HEK293 (cell line): ENCODE results near the gene ZNF608.

Experiments used
- EGR2 ChIP-seq: fragments of 450-650 bp; formaldehyde crosslinking; IDR thresholded peaks from 2 replicates; pipeline ENCODE4 v1.5.1; 2016; ENCODE audit warnings: low read depth, missing biosample characterization, missing genetic modification characterization
- OVOL3 ChIP-seq: fragments of 450-650 bp; formaldehyde crosslinking; IDR thresholded peaks from 2 replicates; pipeline ENCODE4 v1.5.1; 2016; ENCODE audit warnings: missing biosample characterization, missing genetic modification characterization
- SCRT1 ChIP-seq: fragments of 450-650 bp; formaldehyde crosslinking; IDR thresholded peaks from 2 replicates; pipeline ENCODE4 v1.5.1; 2016; ENCODE audit warnings: missing biosample characterization, missing genetic modification characterization, borderline replicate concordance
- SETDB1 ChIP-seq: IDR thresholded peaks from one replicate; pipeline ENCODE4 v1.6.1; 2017; ENCODE audit warnings: mild to moderate bottlenecking, low read length, moderate library complexity, mixed read lengths; ENCODE audit not compliant: insufficient read length
- SP7 ChIP-seq: fragments of 450-650 bp; formaldehyde crosslinking; IDR thresholded peaks from 2 replicates; pipeline ENCODE4 v1.5.1; 2016; ENCODE audit warnings: missing biosample characterization, missing genetic modification characterization
- YY2 ChIP-seq: fragments of 450-650 bp; formaldehyde crosslinking; IDR thresholded peaks from 2 replicates; pipeline ENCODE4 v1.5.1; 2016; ENCODE audit warnings: missing biosample characterization, missing genetic modification characterization
- ZBTB1 ChIP-seq: fragments of 450-650 bp; formaldehyde crosslinking; IDR thresholded peaks from 2 replicates; pipeline ENCODE4 v1.5.1; 2016; ENCODE audit warnings: missing biosample characterization, missing genetic modification characterization
- ZBTB20 ChIP-seq: fragments of 450-650 bp; formaldehyde crosslinking; IDR thresholded peaks from 2 replicates; pipeline ENCODE4 v1.5.1; 2016; ENCODE audit warnings: missing biosample characterization, missing genetic modification characterization
- ZFP3 ChIP-seq: fragments of 450-650 bp; formaldehyde crosslinking; IDR thresholded peaks from 2 replicates; pipeline ENCODE4 v1.5.1; 2016; ENCODE audit warnings: low read depth, missing biosample characterization, missing genetic modification characterization
- ZNF133 ChIP-seq: fragments of 450-650 bp; formaldehyde crosslinking; IDR thresholded peaks from 2 replicates; pipeline ENCODE4 v1.5.1; 2016; ENCODE audit warnings: missing biosample characterization, missing genetic modification characterization
- ZNF155 ChIP-seq: fragments of 450-650 bp; formaldehyde crosslinking; IDR thresholded peaks from 2 replicates; pipeline ENCODE4 v1.5.1; 2016; ENCODE audit warnings: missing biosample characterization, missing genetic modification characterization
- ZNF184 ChIP-seq: fragments of 450-650 bp; IDR thresholded peaks from 2 replicates; pipeline ENCODE4 v1.5.1; 2018; ENCODE audit warnings: missing biosample characterization, mild to moderate bottlenecking, missing genetic modification characterization
- ZNF24 ChIP-seq: fragments of 450-650 bp; formaldehyde crosslinking; IDR thresholded peaks from 2 replicates; pipeline ENCODE4 v1.5.1; 2016; ENCODE audit warnings: missing biosample characterization, missing genetic modification characterization
- ZNF335 ChIP-seq: fragments of 450-650 bp; formaldehyde crosslinking; conservative IDR thresholded peaks from 2 replicates; pipeline ENCODE4 v1.5.1; 2016; ENCODE audit warnings: missing biosample characterization, missing genetic modification characterization
- ZNF521 ChIP-seq: fragments of 450-650 bp; formaldehyde crosslinking; IDR thresholded peaks from 2 replicates; pipeline ENCODE4 v1.5.1; 2017; ENCODE audit warnings: missing biosample characterization, mild to moderate bottlenecking, missing genetic modification characterization
- ZNF544 ChIP-seq: fragments of 450-650 bp; formaldehyde crosslinking; IDR thresholded peaks from 2 replicates; pipeline ENCODE4 v1.5.0; 2017; ENCODE audit warnings: missing biosample characterization, missing genetic modification characterization
- ZNF555 ChIP-seq: fragments of 450-650 bp; formaldehyde crosslinking; conservative IDR thresholded peaks from 2 replicates; pipeline ENCODE4 v1.5.1; 2017; ENCODE audit warnings: missing biosample characterization, mild to moderate bottlenecking, missing genetic modification characterization, inconsistent platforms
- ZNF558 ChIP-seq: fragments of 450-650 bp; formaldehyde crosslinking; IDR thresholded peaks from 2 replicates; pipeline ENCODE4 v1.5.1; 2016; ENCODE audit warnings: missing biosample characterization, missing genetic modification characterization
- ZNF561 ChIP-seq: fragments of 450-650 bp; IDR thresholded peaks from 2 replicates; pipeline ENCODE4 v1.5.1; 2018; ENCODE audit warnings: missing biosample characterization, missing genetic modification characterization, borderline replicate concordance
- ZNF585B ChIP-seq: fragments of 450-650 bp; formaldehyde crosslinking; IDR thresholded peaks from 2 replicates; pipeline ENCODE4 v1.5.1; 2016; ENCODE audit warnings: missing biosample characterization, missing genetic modification characterization
- ZNF660 ChIP-seq: fragments of 450-650 bp; IDR thresholded peaks from 2 replicates; pipeline ENCODE4 v1.5.1; 2018; ENCODE audit warnings: missing biosample characterization, mild to moderate bottlenecking, missing genetic modification characterization
- ZNF843 ChIP-seq: fragments of 450-650 bp; formaldehyde crosslinking; IDR thresholded peaks from 2 replicates; pipeline ENCODE4 v1.5.1; 2016; ENCODE audit warnings: missing biosample characterization, missing genetic modification characterization
- ZSCAN23 ChIP-seq: fragments of 450-650 bp; formaldehyde crosslinking; IDR thresholded peaks from 2 replicates; pipeline ENCODE4 v1.5.1; 2016; ENCODE audit warnings: missing biosample characterization, missing genetic modification characterization
- TF ChIP-seq, protein P1 (sequence below): fragments of 450-650 bp; formaldehyde crosslinking; IDR thresholded peaks from 2 replicates; pipeline ENCODE4 v1.5.1; 2016; ENCODE audit warnings: missing biosample characterization, missing genetic modification characterization
- TF ChIP-seq, protein P2 (sequence below): fragments of 450-650 bp; formaldehyde crosslinking; IDR thresholded peaks from 2 replicates; pipeline ENCODE4 v1.5.1; 2016; ENCODE audit warnings: missing biosample characterization, missing genetic modification characterization
- TF ChIP-seq, protein P3 (sequence below): fragments of 450-650 bp; formaldehyde crosslinking; IDR thresholded peaks from 2 replicates; pipeline ENCODE4 v1.5.1; 2016; ENCODE audit warnings: missing biosample characterization, missing genetic modification characterization
- TF ChIP-seq, protein P4 (sequence below): fragments of 450-650 bp; formaldehyde crosslinking; IDR thresholded peaks from 2 replicates; pipeline ENCODE4 v1.5.1; 2017; ENCODE audit warnings: missing biosample characterization, missing genetic modification characterization
- TF ChIP-seq, protein P5 (sequence below): fragments of 450-650 bp; formaldehyde crosslinking; IDR thresholded peaks from 2 replicates; pipeline ENCODE4 v1.5.1; 2016; ENCODE audit warnings: missing biosample characterization, missing genetic modification characterization
- TF ChIP-seq, protein P6 (sequence below): fragments of 450-650 bp; formaldehyde crosslinking; IDR thresholded peaks from 2 replicates; pipeline ENCODE4 v1.5.1; 2017; ENCODE audit warnings: missing biosample characterization, missing genetic modification characterization

Gene ZNF608

DNA sequence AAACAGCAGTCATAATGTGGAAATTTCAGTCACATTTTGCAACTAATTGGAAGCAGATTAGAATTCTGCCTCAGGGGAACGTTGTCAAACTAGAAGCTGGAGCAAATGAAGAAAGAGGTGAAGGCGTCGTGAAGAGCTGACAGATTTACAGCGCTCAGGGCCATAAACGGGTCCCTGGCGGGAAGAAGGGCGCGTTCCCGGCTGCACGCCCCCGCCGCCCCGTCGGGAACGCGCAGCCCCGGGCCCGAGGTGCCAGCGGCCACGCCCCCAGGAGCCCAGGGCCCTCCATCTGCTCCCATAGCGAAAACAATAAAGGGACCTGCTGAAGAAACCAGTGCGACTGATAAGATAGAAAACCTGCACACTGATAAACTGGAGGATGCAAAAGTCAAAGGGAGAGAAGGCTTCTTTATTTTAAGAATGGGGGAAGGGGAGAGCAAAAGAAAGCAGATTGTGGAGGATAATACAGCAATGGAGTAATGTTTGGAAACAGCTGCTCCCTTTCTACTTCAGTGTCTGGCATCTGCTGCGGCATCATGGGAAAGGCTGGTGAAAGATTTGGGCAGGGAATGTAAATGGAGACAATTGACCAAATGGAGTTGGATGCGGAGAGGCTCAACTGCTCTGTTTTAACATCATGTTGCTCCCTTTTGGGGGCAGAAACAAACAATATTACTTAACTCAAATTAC is 11.1 kb downstream of the ZNF608 start (continued):
- TF ChIP-seq SP7 (peak; percentile 99), ZNF24 (peak; percentile 99), SETDB1 (no peak), ZFP3 (tag by site-specific recombination) (peak; percentile 48; the same call in 1 of the 2 replicates), ZBTB20 (tag by site-specific recombination) (peak; percentile 94), ZBTB1 (tag by site-specific recombination) (peak; percentile 99), ZNF155 (tag by site-specific recombination) (no peak), OVOL3 (peak; percentile 99), ZNF660 (peak; percentile 91), ZNF544 (tag by site-specific recombination) (no peak), EGR2 (peak; percentile 91), ZNF558 (tag by site-specific recombination) (peak; percentile 81), ZNF133 (no peak), ZNF585B (no peak), ZNF335 (tag by site-specific recombination) (peak; percentile 50), ZNF843 (peak; percentile 100), YY2 (tag by site-specific recombination) (peak; percentile 33; the same call in 1 of the 2 replicates), ZNF184 (tag by site-specific recombination) (peak; percentile 86; the same call in 1 of the 2 replicates), ZNF561 (tag by site-specific recombination) (peak; percentile 99), ZNF555 (tag by site-specific recombination) (no peak), ZNF521 (tag by site-specific recombination) (no peak), ZSCAN23 (peak; percentile 92), SCRT1 (tag by site-specific recombination) (peak; percentile 61; the same call in 1 of the 2 replicates)
- TF ChIP-seq, protein P1, sequence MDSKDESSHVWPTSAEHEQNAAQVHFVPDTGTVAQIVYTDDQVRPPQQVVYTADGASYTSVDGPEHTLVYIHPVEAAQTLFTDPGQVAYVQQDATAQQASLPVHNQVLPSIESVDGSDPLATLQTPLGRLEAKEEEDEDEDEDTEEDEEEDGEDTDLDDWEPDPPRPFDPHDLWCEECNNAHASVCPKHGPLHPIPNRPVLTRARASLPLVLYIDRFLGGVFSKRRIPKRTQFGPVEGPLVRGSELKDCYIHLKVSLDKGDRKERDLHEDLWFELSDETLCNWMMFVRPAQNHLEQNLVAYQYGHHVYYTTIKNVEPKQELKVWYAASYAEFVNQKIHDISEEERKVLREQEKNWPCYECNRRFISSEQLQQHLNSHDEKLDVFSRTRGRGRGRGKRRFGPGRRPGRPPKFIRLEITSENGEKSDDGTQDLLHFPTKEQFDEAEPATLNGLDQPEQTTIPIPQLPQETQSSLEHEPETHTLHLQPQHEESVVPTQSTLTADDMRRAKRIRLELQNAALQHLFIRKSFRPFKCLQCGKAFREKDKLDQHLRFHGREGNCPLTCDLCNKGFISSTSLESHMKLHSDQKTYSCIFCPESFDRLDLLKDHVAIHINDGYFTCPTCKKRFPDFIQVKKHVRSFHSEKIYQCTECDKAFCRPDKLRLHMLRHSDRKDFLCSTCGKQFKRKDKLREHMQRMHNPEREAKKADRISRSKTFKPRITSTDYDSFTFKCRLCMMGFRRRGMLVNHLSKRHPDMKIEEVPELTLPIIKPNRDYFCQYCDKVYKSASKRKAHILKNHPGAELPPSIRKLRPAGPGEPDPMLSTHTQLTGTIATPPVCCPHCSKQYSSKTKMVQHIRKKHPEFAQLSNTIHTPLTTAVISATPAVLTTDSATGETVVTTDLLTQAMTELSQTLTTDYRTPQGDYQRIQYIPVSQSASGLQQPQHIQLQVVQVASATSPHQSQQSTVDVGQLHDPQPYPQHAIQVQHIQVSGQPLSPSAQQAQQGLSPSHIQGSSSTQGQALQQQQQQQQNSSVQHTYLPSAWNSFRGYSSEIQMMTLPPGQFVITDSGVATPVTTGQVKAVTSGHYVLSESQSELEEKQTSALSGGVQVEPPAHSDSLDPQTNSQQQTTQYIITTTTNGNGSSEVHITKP: peak; percentile 79
- TF ChIP-seq, protein P2, sequence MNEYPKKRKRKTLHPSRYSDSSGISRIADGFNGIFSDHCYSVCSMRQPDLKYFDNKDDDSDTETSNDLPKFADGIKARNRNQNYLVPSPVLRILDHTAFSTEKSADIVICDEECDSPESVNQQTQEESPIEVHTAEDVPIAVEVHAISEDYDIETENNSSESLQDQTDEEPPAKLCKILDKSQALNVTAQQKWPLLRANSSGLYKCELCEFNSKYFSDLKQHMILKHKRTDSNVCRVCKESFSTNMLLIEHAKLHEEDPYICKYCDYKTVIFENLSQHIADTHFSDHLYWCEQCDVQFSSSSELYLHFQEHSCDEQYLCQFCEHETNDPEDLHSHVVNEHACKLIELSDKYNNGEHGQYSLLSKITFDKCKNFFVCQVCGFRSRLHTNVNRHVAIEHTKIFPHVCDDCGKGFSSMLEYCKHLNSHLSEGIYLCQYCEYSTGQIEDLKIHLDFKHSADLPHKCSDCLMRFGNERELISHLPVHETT (tag by site-specific recombination): peak; percentile 98
- TF ChIP-seq, protein P3, sequence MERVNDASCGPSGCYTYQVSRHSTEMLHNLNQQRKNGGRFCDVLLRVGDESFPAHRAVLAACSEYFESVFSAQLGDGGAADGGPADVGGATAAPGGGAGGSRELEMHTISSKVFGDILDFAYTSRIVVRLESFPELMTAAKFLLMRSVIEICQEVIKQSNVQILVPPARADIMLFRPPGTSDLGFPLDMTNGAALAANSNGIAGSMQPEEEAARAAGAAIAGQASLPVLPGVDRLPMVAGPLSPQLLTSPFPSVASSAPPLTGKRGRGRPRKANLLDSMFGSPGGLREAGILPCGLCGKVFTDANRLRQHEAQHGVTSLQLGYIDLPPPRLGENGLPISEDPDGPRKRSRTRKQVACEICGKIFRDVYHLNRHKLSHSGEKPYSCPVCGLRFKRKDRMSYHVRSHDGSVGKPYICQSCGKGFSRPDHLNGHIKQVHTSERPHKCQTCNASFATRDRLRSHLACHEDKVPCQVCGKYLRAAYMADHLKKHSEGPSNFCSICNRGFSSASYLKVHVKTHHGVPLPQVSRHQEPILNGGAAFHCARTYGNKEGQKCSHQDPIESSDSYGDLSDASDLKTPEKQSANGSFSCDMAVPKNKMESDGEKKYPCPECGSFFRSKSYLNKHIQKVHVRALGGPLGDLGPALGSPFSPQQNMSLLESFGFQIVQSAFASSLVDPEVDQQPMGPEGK (tag by site-specific recombination): peak; percentile 97
- TF ChIP-seq, protein P4, sequence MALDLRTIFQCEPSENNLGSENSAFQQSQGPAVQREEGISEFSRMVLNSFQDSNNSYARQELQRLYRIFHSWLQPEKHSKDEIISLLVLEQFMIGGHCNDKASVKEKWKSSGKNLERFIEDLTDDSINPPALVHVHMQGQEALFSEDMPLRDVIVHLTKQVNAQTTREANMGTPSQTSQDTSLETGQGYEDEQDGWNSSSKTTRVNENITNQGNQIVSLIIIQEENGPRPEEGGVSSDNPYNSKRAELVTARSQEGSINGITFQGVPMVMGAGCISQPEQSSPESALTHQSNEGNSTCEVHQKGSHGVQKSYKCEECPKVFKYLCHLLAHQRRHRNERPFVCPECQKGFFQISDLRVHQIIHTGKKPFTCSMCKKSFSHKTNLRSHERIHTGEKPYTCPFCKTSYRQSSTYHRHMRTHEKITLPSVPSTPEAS (tag by site-specific recombination): peak; percentile 83
- TF ChIP-seq, protein P5, sequence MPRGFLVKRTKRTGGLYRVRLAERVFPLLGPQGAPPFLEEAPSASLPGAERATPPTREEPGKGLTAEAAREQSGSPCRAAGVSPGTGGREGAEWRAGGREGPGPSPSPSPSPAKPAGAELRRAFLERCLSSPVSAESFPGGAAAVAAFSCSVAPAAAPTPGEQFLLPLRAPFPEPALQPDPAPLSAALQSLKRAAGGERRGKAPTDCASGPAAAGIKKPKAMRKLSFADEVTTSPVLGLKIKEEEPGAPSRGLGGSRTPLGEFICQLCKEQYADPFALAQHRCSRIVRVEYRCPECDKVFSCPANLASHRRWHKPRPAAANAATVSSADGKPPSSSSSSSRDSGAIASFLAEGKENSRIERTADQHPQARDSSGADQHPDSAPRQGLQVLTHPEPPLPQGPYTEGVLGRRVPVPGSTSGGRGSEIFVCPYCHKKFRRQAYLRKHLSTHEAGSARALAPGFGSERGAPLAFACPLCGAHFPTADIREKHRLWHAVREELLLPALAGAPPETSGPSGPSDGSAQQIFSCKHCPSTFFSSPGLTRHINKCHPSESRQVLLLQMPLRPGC (tag by site-specific recombination): peak; percentile 100
- TF ChIP-seq, protein P6, sequence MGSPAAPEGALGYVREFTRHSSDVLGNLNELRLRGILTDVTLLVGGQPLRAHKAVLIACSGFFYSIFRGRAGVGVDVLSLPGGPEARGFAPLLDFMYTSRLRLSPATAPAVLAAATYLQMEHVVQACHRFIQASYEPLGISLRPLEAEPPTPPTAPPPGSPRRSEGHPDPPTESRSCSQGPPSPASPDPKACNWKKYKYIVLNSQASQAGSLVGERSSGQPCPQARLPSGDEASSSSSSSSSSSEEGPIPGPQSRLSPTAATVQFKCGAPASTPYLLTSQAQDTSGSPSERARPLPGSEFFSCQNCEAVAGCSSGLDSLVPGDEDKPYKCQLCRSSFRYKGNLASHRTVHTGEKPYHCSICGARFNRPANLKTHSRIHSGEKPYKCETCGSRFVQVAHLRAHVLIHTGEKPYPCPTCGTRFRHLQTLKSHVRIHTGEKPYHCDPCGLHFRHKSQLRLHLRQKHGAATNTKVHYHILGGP: peak; percentile 86
